GM19467 (cell line): ENCODE data around the gene CDC42SE1.
"Not testable (repeated sequence)": the region's sequence is repeated elsewhere in the genome, so short reads cannot be mapped to it uniquely, and the experiment has no call there.

Source experiments
- ATAC-seq: cut with Tn5 transposase; IDR thresholded peaks from one replicate; pipeline ENCODE4 v1.9.1; 2021; ENCODE audit warnings: mild to moderate bottlenecking, moderate library complexity; ENCODE audit not compliant: unreplicated experiment

CDC42SE1 gene, protein sequence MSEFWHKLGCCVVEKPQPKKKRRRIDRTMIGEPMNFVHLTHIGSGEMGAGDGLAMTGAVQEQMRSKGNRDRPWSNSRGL

DNA sequence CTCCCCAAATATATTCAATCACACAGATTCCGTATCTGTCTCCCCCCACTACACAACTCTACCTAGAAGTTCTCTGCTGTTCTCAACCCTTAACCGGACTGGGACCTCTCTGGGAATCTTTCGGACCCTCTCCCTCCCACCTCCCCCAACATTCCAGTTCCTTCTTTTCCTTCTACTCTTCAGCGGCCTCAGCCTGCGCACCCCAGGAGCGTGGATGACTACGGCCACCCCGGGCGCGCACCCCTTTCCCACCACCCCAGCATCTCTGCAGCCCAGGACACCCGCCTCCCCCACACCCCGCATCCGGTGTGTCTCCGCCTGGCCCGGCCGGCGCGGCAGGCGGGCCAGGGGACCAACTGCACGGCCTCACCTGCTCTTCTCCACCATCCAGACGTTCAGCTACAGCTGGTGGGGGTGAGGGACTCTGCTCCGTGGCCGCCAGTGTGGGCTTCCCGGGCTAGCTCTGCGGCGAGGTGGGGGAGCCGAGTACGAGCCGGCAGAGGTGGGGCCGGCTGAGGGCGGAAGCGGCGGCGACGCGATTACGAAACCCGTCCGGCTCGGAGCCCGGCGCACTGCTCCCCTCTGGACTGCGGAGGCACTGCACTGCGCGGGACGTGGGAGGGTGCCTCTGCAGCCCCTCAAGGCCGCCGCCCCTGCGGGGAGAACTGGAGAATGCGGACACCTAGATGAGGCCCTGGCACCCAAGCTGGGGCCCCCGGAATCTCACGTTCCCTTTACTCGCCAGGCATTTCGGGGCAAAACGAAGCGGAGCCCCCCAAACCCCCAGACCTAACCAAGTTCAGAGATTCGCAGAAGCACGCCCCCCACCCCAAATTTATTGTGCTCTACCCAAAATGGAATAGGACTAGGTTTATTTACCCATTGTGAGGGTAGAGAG lies at the start of gene CDC42SE1:
TSS of gene CDC42SE1 (minus strand) at position 514 of the 898 bp plus-strand sequence. CDS start 3,892 bp downstream, outside the sequence.
- ATAC-seq, result peak; percentile 80

DNA sequence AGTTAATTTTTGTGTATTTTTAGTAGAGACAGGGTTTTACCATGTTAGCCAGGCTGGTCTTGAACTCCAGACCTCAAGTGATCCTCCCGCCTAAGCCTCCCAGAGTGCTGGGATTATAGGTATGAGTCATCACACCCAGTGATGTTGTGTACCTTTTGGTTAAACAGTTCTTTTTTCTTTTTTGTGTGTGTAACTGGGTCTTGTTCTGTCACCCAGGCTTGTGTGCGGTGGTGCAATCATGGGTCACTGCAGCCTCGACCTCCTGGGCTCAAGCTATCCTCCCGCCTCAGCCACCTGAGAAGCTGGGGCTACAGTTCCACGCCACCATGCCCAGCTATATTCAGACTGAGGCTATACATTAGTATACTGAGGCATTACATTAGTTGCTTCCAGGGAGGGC lies 48.9 kb upstream of the CDC42SE1 start:
- ATAC-seq, result no peak

DNA sequence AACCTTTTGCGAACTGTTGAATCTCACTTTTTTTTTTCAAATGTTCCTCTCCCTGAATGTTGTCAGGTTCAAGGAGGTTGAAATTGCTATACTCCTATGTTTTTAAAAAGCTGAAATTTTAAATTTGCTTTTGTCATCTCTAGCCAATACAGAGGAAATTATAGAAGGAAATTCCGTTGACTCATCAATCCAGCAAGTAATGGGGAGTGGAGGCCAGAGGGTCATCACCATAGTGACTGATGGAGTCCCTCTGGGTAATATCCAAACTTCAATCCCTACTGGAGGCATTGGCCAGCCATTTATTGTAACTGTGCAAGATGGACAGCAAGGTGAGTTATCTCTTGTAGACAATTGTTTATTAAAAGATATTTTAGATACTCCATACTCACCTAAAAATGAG lies 47.5 kb upstream of the CDC42SE1 start:
- no peak for ATAC-seq

DNA sequence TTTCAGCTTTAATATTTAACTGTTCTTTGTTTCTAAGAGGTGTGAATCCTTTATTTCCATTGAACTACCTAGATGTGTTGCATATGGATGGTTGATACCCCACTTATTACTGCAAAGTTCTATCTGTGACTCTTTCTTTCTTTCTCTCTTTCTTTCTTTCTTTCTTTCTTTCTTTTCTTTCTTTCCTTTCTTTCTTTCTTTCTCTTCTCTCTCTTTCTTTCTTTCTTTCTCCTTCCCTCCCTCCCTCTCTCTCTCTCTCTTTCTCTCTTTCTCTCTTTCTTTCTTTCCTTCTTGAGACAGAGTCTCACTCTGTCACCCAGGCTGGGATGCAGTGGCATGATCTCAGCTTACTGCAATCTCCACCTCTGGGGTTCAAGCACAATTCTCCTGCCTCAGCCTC lies 45.2 kb upstream of the CDC42SE1 start:
- no peak for ATAC-seq

DNA sequence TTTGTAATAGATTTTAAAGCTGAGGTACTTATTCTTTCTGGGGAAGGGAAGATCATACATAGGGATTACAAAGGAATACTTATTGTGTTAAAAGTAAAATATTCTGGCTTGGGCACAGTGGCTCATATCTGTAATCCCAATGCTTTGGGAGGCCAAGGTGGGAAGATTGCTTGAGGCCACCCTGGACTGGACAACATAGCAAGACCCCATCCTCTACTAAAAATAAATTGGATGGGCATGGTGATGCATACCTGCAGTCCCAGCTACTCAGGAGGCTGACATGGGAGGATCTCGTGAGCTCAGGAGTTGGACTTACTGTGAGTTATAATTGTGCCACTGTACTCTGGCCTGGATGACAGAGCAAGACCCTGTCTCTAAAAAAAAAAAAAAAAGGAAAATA lies 38.7 kb upstream of the CDC42SE1 start:
- no peak for ATAC-seq

DNA sequence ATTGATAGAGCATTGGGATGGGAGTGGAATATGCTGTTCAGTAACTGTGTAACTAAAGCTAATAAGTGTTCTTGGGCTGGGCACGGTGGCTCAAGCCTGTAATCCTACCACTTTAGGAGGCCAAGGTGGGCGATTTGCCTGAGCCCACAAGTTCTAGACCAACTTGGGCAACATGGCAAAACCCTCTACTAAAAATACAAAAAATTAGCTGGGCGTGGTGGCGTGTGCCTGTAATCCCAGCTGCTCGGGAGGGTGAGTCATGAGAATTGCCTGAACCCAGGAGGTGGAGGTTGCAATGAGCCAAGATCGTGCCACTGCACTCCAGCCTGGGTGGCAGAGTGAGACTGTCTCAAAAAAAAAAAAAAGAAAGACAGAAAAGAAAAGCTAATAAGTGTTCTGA lies 38.0 kb upstream of the CDC42SE1 start:
- ATAC-seq, result not testable (repeated sequence)

DNA sequence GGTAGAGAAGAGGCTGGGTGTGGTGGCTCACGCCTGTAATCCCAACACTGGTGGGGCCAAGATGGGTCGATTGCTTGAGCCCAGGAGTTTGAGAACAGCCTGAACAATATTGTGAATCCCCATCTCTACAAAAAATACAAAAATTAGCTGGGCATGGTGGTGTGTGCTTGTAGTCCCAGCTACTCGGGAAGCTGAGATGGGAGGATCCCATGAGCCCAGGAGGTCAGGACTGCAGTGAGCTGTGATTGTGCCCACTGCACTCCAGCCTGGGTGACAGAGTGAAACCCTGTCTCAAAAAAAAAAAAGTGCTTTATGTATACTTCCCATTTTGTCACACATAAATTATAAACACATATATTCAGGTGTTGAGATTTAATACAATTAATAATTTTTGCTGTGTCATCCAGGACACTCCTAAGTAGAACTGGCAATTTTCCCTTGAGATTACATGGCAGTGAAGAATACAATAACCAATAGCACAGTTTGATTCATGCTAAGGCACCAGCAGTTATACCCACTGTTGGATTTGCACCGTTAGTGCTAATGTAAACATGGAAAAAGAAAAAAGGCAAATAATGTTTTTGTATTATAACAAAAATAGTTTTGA lies 26.6 kb upstream of the CDC42SE1 start:
- ATAC-seq, result no peak

DNA sequence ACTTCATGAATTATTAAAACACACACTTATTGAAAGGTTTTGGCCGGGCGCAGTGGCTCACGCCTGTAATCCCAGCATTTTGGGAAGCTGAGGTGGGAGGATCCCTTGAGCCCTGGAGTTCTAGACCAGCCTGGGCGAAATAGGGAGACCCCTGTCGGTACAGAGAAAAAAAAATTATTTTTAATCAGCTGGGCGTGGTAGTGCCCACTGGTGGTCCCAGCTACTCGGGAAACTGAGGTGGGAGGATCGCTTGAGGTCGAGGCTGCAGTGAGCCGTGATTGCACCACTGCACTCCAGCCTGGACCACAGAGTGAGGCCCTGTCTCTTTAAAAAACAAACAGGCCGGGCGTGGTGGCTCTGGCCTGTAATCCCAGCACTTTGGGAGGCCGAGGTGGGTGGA lies 12.8 kb upstream of the CDC42SE1 start:
- no peak for ATAC-seq

DNA sequence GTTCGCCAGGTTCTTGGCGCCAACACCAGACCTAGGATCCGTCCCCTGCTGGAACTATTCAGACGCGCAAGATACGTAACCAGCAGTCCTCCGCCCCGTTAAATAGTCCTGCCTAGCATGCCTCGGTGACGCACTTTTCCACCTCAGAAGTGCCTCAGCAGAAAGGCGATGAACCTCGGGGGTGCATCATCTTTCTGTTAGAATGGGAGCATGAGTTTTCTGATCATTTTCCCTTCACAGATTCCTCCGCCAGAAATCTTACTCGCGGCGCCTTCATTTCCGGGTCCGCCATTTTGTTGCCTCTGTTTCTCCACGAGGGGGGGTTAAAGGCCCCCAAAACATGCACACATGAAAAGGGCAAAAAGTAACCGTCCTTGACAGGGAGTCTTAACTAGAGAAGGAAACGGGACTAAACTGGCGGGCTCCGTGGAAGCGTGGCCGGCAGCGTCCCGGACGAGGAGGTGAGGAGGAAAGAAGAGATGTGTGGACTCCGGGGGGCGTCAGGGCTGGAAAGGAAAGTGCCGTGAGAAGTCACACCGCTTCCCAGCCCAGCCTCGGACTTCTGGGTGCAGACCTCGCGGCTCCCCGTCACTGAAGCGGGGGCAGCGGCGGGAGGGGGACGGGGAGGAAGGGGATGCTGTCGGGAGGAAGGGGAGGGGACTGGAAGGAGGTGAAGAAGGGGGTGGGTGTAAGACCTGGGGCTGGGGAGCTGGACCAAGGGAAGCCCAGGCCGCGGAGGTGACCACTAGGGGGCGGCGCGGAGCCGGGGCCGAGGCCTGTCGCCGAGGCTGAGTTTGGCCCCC lies 11.3 kb upstream of the CDC42SE1 start, which contains the start of gene GABPB2:
TSS of gene GABPB2 (plus strand) at position 288 of the 803 bp plus-strand sequence. CDS start 17,429 bp downstream, outside the sequence.
- peak; percentile 77 for ATAC-seq

DNA sequence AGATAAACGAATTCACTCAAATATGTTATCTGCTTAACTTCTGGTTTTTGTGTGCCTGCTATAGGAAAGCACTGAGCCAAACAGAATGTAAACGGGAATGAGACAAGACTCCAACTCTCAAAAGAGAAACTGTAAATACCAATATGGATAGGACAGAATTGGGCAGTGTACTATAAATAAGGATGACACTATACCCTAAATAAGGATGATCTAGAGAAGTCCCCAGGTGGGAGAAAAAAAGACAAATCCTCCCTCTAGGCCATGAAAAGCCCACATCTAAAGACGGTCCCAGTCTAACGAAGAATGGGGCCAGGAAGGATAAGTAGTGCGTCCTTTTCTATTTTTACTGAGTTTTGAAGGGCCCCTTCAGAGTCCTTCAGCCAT lies 9.7 kb upstream of the CDC42SE1 start:
- ATAC-seq, result no peak

DNA sequence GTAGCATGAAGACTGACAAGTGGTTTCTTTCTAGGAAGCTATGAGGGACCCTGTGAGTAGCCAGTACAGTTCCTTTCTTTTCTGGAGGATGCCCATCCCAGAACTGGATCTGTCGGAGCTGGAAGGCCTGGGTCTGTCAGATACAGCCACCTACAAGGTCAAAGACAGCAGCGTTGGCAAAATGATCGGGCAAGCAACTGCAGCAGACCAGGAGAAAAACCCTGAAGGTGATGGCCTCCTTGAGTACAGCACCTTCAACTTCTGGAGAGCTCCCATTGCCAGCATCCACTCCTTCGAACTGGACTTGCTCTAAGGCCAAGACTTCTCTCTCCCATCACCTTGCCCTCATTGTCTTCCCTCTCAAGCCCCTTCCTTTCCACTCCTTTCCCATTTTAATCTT lies 7.8 kb upstream of the CDC42SE1 start:
- no peak for ATAC-seq

DNA sequence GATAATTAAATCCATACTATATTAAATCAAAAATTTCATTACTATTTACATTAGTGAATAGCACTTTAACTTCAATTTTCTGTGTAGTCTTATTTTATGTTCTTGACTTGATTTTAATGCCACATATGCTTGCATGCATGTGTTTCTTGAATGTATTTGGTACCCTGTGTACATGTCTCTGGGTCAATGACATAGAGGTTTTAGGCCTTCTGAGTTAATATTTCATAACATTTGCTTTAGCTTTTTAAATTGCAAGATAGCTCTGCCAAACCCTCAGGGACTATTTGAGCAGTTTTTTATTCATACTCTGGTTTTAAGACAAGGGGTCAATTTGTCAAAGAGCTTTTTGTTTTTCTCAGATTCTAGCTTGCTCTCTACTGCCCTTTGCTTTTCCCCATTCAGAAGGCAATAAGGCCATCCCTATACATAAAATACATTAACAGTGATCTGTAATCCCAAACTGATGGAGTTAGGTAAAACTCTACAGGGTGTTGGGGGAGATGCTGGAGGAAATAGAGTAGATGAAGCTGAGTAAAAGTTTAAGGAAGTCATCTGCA lies 5.7 kb upstream of the CDC42SE1 start:
- ATAC-seq, result no peak

DNA sequence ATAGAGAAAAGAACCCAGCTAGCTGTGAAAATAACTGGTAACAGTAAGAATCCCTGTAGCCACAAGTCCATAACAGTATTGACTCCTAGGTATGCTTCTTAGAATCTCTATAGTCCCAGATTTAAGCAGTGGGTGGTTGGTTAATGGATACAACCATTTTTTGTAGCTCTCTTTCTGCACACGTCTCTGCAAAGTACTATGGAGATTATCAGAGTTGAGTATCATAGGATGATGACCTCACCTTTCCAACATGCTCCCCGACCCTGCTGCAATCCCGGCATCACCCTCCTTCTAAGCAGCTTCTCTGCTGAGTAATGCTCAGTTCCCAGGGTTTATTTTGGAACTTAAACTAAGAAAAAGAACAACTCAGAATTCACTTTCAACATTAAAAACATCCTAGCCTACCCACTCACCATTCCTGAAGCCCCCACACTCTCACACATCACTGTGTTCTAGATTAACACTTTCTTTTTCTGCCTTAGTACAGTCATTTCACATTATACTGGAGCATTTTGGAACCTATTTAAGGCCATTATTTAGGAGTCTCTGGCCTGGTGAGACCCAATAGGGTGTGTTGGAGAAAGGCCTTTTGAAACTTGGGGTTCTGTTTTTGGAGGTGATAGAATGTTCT lies 3.4 kb upstream of the CDC42SE1 start:
- ATAC-seq, result no peak

DNA sequence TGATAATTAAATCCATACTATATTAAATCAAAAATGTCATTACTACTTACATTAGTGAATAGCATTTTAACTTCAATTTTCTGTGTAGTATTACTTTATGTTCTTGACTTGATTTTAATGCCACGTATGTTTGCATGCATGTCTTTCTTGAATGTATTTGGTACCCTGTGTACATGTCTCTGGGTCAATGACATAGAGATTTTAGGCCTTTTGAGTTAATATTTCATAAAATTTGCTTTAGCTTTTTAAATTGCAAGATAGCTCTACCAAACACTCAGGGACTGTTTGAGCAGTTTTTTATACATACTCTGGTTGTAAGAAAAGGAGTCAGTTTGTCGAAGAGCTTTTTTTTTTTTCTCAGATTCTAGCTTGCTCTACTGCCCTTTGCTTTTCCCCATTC lies 2.3 kb upstream of the CDC42SE1 start:
- ATAC-seq, result no peak

DNA sequence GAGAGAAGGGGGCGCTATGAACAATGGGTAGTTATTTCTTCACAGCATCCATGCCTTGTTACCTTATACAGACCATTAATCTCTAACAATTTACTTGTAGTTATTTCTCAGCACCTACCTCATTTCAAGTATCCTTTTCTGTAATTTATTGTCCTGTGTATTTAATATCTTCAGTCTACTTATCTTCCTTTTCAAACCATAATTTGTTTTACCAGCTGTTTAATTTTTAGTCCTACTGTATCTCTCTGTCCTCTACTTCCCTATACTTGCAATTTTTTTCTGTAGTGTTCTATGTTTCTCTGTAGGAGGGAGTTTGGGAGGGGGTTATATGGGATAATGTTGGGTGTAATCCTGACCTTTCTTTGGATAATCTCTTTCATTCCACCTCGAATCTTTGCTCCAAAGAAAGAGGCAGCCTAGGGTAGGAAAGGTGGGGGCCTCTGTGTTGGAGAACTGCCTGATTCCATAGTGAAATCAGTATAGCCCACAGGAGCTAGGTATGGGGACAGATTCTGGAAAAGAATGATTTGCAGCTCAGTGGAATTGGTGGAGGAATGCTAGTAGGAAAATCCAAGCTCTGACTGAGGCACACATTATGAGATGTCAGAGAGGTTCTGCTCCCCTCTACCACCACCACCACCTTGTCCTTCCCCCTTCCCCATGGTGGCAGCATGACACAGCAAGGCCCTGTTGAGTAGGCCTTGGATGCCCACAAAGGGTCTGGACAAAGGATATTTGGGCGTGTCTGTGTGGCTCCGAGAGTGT lies 1.4 kb upstream of the CDC42SE1 start:
- no peak for ATAC-seq

DNA sequence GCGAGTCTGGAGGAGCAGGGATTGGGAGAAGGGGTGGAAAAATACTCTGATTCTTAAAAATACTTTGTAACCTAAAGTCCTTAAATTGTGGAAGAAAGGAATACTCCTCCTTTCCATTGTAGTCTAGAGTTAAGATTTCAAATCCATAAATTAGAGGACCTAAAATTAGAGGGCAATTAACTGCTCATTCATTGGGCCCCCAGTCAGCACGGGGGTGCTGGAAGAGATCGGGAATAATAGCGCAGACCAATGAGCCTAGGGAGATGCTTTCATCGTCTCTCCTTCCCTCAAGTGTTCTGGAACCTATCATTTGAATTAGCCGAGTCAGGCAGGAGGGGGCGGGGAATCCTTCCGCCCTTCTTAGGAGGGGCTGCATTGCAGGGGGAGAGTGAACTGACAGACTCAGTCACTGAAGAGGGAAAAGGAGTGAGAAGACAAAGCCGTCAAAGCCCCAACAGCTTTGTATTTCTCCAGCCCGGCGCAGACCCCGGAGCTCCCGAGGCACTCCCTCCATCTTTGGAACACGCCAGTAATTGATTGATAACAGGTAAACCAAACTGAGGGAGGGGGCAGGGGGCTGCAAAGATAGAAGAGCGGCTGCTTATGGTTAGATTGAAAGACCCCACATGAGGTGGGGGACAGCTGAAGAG lies 710 bp upstream of the CDC42SE1 start, which contains the start of gene MLLT11:
TSS of gene MLLT11 (plus strand) at position 391 of the 650 bp plus-strand sequence. CDS start 6,828 bp downstream, outside the sequence.
- no peak for ATAC-seq

DNA sequence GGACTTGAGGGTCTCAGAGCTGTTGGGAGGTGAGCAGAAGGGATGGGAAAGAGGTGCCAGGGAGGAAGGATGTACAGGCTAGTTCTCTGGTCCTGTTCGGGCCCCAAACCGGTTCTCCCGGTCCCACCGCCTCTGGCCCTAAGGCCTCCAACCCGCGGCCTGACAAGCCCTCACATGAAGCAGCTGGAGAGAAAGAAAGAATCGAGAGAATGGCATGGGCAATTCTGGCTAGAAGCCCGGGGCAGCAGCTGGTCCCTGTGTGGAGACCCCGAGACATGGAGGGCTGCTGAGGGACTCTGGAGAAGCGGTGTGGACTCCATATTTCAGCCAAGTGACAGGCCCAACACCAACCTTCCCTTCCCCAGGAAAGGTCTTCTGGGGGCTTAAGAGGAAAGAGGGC lies 730 bp downstream of the CDC42SE1 start:
- ATAC-seq, result no peak

DNA sequence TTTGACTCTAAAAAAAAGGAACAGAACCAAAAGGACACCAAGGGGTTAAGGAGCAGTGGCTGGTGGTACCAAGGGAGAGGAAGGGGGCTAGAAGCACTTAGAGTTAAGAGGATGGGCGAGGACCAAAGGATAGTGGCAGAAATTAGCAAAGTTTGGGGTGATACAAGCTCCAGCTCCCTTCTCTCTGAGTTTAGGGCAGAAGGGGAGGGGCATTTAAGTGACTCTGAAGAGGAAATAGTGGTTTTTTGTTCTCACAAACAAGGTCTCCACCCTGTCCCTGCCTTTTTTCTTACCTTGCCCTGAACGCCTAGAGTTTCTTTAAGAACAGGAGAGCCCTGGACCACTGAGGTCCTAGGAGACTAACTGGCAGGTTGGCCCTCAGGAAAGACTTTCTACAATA lies 3.3 kb downstream of the CDC42SE1 start:
- no peak for ATAC-seq

DNA sequence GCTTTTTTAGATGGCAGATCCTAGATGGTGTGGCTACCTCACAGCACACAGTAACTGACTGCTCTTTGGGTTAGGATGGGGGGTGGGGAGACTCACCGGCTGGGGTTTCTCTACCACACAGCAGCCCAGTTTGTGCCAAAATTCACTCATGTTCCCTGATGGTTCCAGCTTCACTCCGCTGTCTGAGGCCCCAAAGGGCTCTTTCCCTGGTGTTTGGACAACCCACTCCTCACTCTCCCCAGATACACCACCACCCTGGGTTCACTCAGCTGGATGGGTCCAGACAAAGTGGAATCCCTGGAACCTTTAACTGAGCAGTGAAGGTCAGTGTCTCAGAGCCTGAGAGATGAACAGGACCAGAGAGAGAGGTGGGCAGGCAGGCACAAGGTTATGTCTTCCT lies 3.8 kb downstream of the CDC42SE1 start:
- no peak for ATAC-seq
